ENCODE results near the gene ATP6AP1. TPM values are rescaled to one million over a fixed set of nuclear protein-coding genes. Genes with fewer than 3 reads are reported as not detected.

Gene ATP6AP1
- polyA plus RNA-seq, 1 donor (not counting 4 experiments of a cell fraction or from before 2014, with no cell fraction given) = 42.4 TPM

- dilution Hi-C loops (cut with MboI; ENCODE audit: extremely low pct_ligation_motif_present, low sequenced_read_pairs) = no loop called here
- Histone ChIP-seq H4K20me1 (ENCODE audit: control insufficient read depth, extremely low read depth, insufficient read depth, low read length) (no peaks in the 10 kb centered on the region), H3K27ac (ENCODE audit: control insufficient read depth, insufficient read depth, low read length) (no peak overlapping the region), H3K4me1 (ENCODE audit: control insufficient read depth, extremely low read depth, insufficient read depth, low read length) (peaks cover 17% of the 10 kb centered on the region), H3K9me3 (ENCODE audit: control insufficient read depth, low read depth, low read length) (no peaks in the 10 kb centered on the region), H3K9ac (ENCODE audit: control insufficient read depth, extremely low read depth, insufficient read depth, low read length) (no peak overlapping the region), H2AFZ (ENCODE audit: control insufficient read depth, low read length) (no peak overlapping the region), H3K27me3 (ENCODE audit: control insufficient read depth, extremely low read depth, insufficient read depth, low read length) (no peaks in the 10 kb centered on the region), H3K4me3 (ENCODE audit: control insufficient read depth in 2 of 3, extremely low read depth in 1 of 3, insufficient read depth in 2 of 3, low read depth in 1 of 3, low read length in 3 of 3) (no peak overlapping the region), H3K36me3 (ENCODE audit: control insufficient read depth in 2 of 2, extremely low read depth in 1 of 2, insufficient read depth in 2 of 2, low read length in 2 of 2) (no peaks in the 10 kb centered on the region), H3K79me2 (ENCODE audit: control insufficient read depth, insufficient read depth, low read length) (no peaks in the 10 kb centered on the region), H3K4me2 (ENCODE audit: control insufficient read depth, extremely low read depth, insufficient read depth, low read depth, low read length) (no peak overlapping the region), H3K9me1 (ENCODE audit: control insufficient read depth, extremely low read depth, insufficient read depth, low read length) (no peaks in the 10 kb centered on the region)
- FAIRE-seq (no peak), DNase-seq (ENCODE audit: low read depth, low spot score) (no peak)
- TF ChIP-seq CTCF (optimal IDR thresholded peaks at IDR 0.05 in 1 of 3, IDR thresholded peaks at IDR 0.05 in 1 of 3, conservative IDR thresholded peaks at IDR 0.05 in 1 of 3; ENCODE audit: extremely low read depth in 1 of 3, insufficient read depth in 2 of 3, low read length in 3 of 3) = no peak
- no peak for TF ChIP-seq EZH2 (IDR thresholded peaks at IDR 0.05; ENCODE audit: low read length)
Observed at GRCh38 chrX:154413142-154413541, 15.3 kb upstream of the ATP6AP1 start.

- Histone ChIP-seq H4K20me1 (ENCODE audit: control insufficient read depth, extremely low read depth, insufficient read depth, low read length) (no peaks in the 10 kb centered on the region), H3K4me2 (ENCODE audit: control insufficient read depth, extremely low read depth, insufficient read depth, low read depth, low read length) (no peak overlapping the region), H3K4me1 (ENCODE audit: control insufficient read depth, extremely low read depth, insufficient read depth, low read length) (peaks cover 8% of the 10 kb centered on the region), H2AFZ (ENCODE audit: control insufficient read depth, low read length) (no peak overlapping the region), H3K79me2 (ENCODE audit: control insufficient read depth, insufficient read depth, low read length) (no peaks in the 10 kb centered on the region), H3K4me3 (ENCODE audit: control insufficient read depth in 2 of 3, extremely low read depth in 1 of 3, insufficient read depth in 2 of 3, low read depth in 1 of 3, low read length in 3 of 3) (no peak overlapping the region), H3K9me1 (ENCODE audit: control insufficient read depth, extremely low read depth, insufficient read depth, low read length) (no peaks in the 10 kb centered on the region), H3K27me3 (ENCODE audit: control insufficient read depth, extremely low read depth, insufficient read depth, low read length) (no peaks in the 10 kb centered on the region), H3K27ac (ENCODE audit: control insufficient read depth, insufficient read depth, low read length) (no peak overlapping the region), H3K36me3 (ENCODE audit: control insufficient read depth in 2 of 2, extremely low read depth in 1 of 2, insufficient read depth in 2 of 2, low read length in 2 of 2) (peaks cover 0 to 4% of the 10 kb centered on the region in 2 experiments), H3K9me3 (ENCODE audit: control insufficient read depth, low read depth, low read length) (no peaks in the 10 kb centered on the region), H3K9ac (ENCODE audit: control insufficient read depth, extremely low read depth, insufficient read depth, low read length) (no peak overlapping the region)
- dilution Hi-C loops (cut with MboI; ENCODE audit: extremely low pct_ligation_motif_present, low sequenced_read_pairs) = no loop called here
- TF ChIP-seq CTCF (optimal IDR thresholded peaks at IDR 0.05 in 1 of 3, IDR thresholded peaks at IDR 0.05 in 1 of 3, conservative IDR thresholded peaks at IDR 0.05 in 1 of 3; ENCODE audit: extremely low read depth in 1 of 3, insufficient read depth in 2 of 3, low read length in 3 of 3) = no peak
- TF ChIP-seq EZH2 (IDR thresholded peaks at IDR 0.05; ENCODE audit: low read length) = no peak
- FAIRE-seq (no peak), DNase-seq (ENCODE audit: low read depth, low spot score) (no peak)
Observed at GRCh38 chrX:154417157-154417556, 11.3 kb upstream of the ATP6AP1 start.

Data from keratinocyte (primary cell).